CD4-positive, alpha-beta T cell (primary cell): ENCODE results near the gene TMEM132D. TPM values are rescaled to one million over a fixed set of nuclear protein-coding genes. Genes with fewer than 3 reads are reported as not detected.

Experiments used
- ATAC-seq: fragments of 200-7000 bp; cut with Tn5 transposase; one replicate; pipeline ENCODE4 v1.10.0; 2022; ENCODE audit warnings: mild to moderate bottlenecking; ENCODE audit not compliant: poor library complexity
- CTCF ChIA-PET: fragments of 350-600 bp; sonication (Branson Sonifier 250); formaldehyde crosslinking; loops from one replicate; lab custom pipeline; 2021; ENCODE audit warnings: antibody characterized with exemption, inconsistent platforms; lab: Charles Lee
- POLR2A ChIA-PET: fragments of 350-600 bp; sonication (Branson Sonifier 250); formaldehyde crosslinking; loops from one replicate; lab custom pipeline; 2021; ENCODE audit warnings: antibody characterized with exemption, inconsistent platforms; lab: Charles Lee
- DNase-seq, 14 experiments: peaks; one replicate each; pipeline ENCODE4 v3.0.0-alpha.2; 2013 to 2020; ENCODE audit warnings: mixed read lengths in 2 of 14
- H3K27ac ChIP-seq, 2 donors: one replicate each; pipeline versions ENCODE4 v1.5.1 to v1.7.0; 2013; ENCODE audit warnings: low read length in 2 of 2, low read depth in 1 of 2, mild to moderate bottlenecking in 1 of 2
- H3K27me3 ChIP-seq, 2 experiments: 1 replicate in 1 of 2; 2 replicates in 1 of 2; pipeline versions ENCODE4 v1.6.1 to v1.7.0; 2013; ENCODE audit warnings: low read length in 2 of 2, control low read depth in 1 of 2, mild to moderate bottlenecking in 1 of 2, moderate library complexity in 1 of 2; ENCODE audit not compliant: insufficient read depth in 2 of 2, control insufficient read depth in 1 of 2
- H3K36me3 ChIP-seq: one replicate; pipeline ENCODE4 v1.6.1; 2013; ENCODE audit warnings: low read length, control low read depth; ENCODE audit not compliant: insufficient read depth
- H3K4me1 ChIP-seq: one replicate; pipeline ENCODE4 v1.6.1; 2013; ENCODE audit warnings: low read length, control low read depth; ENCODE audit not compliant: insufficient read depth
- H3K4me3 ChIP-seq: one replicate; pipeline ENCODE4 v1.5.1; 2013; ENCODE audit warnings: mild to moderate bottlenecking, low read length, moderate library complexity
- H3K9me3 ChIP-seq, 2 experiments: 1 replicate in 1 of 2; 2 replicates in 1 of 2; pipeline versions ENCODE4 v1.6.1 to v1.7.0; 2013; ENCODE audit warnings: low read length in 2 of 2, mild to moderate bottlenecking in 2 of 2, control low read depth in 1 of 2, moderate library complexity in 1 of 2; ENCODE audit not compliant: control insufficient read depth in 1 of 2, insufficient read depth in 1 of 2
- H3K27ac Mint-ChIP-seq: one replicate; pipeline ENCODE4 v1.8.0; 2020; ENCODE audit warnings: mixed read lengths
- H3K27me3 Mint-ChIP-seq: one replicate; pipeline ENCODE4 v1.8.0; 2021; ENCODE audit warnings: mixed read lengths
- H3K36me3 Mint-ChIP-seq: one replicate; pipeline ENCODE4 v1.8.0; 2021; ENCODE audit warnings: low read depth, mixed read lengths
- H3K4me1 Mint-ChIP-seq: one replicate; pipeline ENCODE4 v1.8.0; 2021; ENCODE audit warnings: low read depth, mixed read lengths
- H3K4me3 Mint-ChIP-seq: one replicate; pipeline ENCODE4 v1.8.0; 2020; ENCODE audit warnings: mild to moderate bottlenecking, mixed read lengths
- H3K9me3 Mint-ChIP-seq: one replicate; pipeline ENCODE4 v1.8.0; 2020; ENCODE audit warnings: mixed read lengths
- CTCF ChIP-seq: fragments of 200-600 bp; IDR thresholded peaks from one replicate; pipeline ENCODE4 v1.8.0; 2022; ENCODE audit warnings: antibody characterized with exemption, mild to moderate bottlenecking
- intact Hi-C, 2 experiments: fragments of 100-400 bp; cut with DNase I in 1 of 2; cut with micrococcal nuclease in 1 of 2; formaldehyde crosslinking; loops; one replicate each; pipeline versions ENCODE4 v1.15.1 to v1.9.0; 2023 to 2025; cut with DNase I, micrococcal nuclease
- total RNA-seq, 174 experiments: library from RNA in 2 of 174; stranded (reverse) in 2 of 174; gene quantifications; one replicate each; pipeline ENCODE4 v1.2.3 and lab custom pipeline; 2021 to 2026

TMEM132D gene
- total RNA-seq, 2 experiments from 2014 or later, result not detected

- Mint-ChIP-seq H3K4me3 (no peak overlapping the region), H3K4me1 (no peaks in the 10 kb centered on the region), H3K27me3 (no peaks in the 10 kb centered on the region), H3K9me3 (peaks cover 6% of the 10 kb centered on the region), H3K27ac (no peak overlapping the region), H3K36me3 (no peaks in the 10 kb centered on the region)
- ATAC-seq (no peak), DNase-seq (no peak)
- Histone ChIP-seq H3K9me3 (peaks cover 6 to 16% of the 10 kb centered on the region in 2 experiments), H3K27ac (no peak overlapping the region), H3K36me3 (no peaks in the 10 kb centered on the region), H3K4me3 (no peak overlapping the region), H3K4me1 (no peaks in the 10 kb centered on the region), H3K27me3 (no peaks in the 10 kb centered on the region)
- intact Hi-C loops, result no loop called here
- no peak for TF ChIP-seq CTCF
- ChIA-PET POLR2A (no interaction called here), CTCF (no interaction called here)
Observed at GRCh38 chr12:129613314-129613713, 290.5 kb downstream of the TMEM132D start.

- no peak for TF ChIP-seq CTCF
- CTCF ChIA-PET, result no interaction called here
- intact Hi-C loops, result no loop called here
Observed at GRCh38 chr12:129610601-129611120, 293.2 kb downstream of the TMEM132D start.

GRCh38 chr12:129607756-129608155 is 296.1 kb downstream of the TMEM132D start:
- Histone ChIP-seq H3K4me1 (no peaks in the 10 kb centered on the region), H3K4me3 (no peak overlapping the region), H3K36me3 (no peaks in the 10 kb centered on the region), H3K27me3 (no peaks in the 10 kb centered on the region), H3K9me3 (peaks cover 0 to 8% of the 10 kb centered on the region in 2 experiments), H3K27ac (no peak overlapping the region)
- TF ChIP-seq CTCF, result no peak
- POLR2A ChIA-PET, result no interaction called here
- DNase-seq (no peak), ATAC-seq (no peak)
- Mint-ChIP-seq H3K4me3 (no peak overlapping the region), H3K27ac (no peak overlapping the region), H3K9me3 (peaks cover 9% of the 10 kb centered on the region), H3K4me1 (no peaks in the 10 kb centered on the region), H3K27me3 (no peaks in the 10 kb centered on the region), H3K36me3 (no peaks in the 10 kb centered on the region)
- intact Hi-C loops, result no loop called here
- CTCF ChIA-PET, result no interaction called here

More at GRCh38 chr12:129610601-129611120, 293.2 kb downstream of the TMEM132D start:
- no peaks in the 10 kb centered on the region for H3K27me3 ChIP-seq
- Mint-ChIP-seq H3K27me3 (no peaks in the 10 kb centered on the region), H3K27ac (no peak overlapping the region), H3K36me3 (no peaks in the 10 kb centered on the region), H3K4me3 (no peak overlapping the region), H3K4me1 (no peaks in the 10 kb centered on the region), H3K9me3 (peaks cover 9% of the 10 kb centered on the region)
- POLR2A ChIA-PET, result no interaction called here
- DNase-seq (no peak), ATAC-seq (no peak)
- H3K9me3 ChIP-seq, result peaks cover 0 to 16% of the 10 kb centered on the region in 2 experiments
- H3K27ac ChIP-seq, result no peak overlapping the region
- H3K4me3 ChIP-seq, result no peak overlapping the region
- no peaks in the 10 kb centered on the region for H3K36me3 ChIP-seq
- no peaks in the 10 kb centered on the region for H3K4me1 ChIP-seq
